B cell (primary cell): ENCODE measurements around the gene OR2M2. TPM values are rescaled to one million over a fixed set of nuclear protein-coding genes. Genes with fewer than 3 reads are reported as not detected.

Experiments
- ATAC-seq: fragments of 200-7000 bp; cut with Tn5 transposase; one replicate; pipeline ENCODE4 v1.10.0; 2021; ENCODE audit warnings: low read depth, mild to moderate bottlenecking, moderate number of reproducible peaks, moderate library complexity
- CTCF ChIA-PET: fragments of 350-600 bp; sonication (Branson Sonifier 250); formaldehyde crosslinking; loops from one replicate; lab custom pipeline; 2021; ENCODE audit warnings: antibody characterized with exemption, inconsistent platforms; lab: Charles Lee
- POLR2A ChIA-PET: fragments of 350-600 bp; sonication (Branson Sonifier 250); formaldehyde crosslinking; loops from one replicate; lab custom pipeline; 2021; ENCODE audit warnings: antibody characterized with exemption; lab: Charles Lee
- DNase-seq: peaks from one replicate; pipeline ENCODE4 v3.0.0; 2013
- H2AFZ ChIP-seq: 2 replicates; pipeline ENCODE4 v1.6.1; 2012; ENCODE audit warnings: mild to moderate bottlenecking, low read depth, low read length; ENCODE audit not compliant: insufficient read depth, poor library complexity, severe bottlenecking
- H3K27ac ChIP-seq, 2 donors: 1 replicate in 1 of 2; 2 replicates in 1 of 2; pipeline ENCODE4 v1.5.1; 2012 to 2013; ENCODE audit warnings: low read length in 2 of 2, mild to moderate bottlenecking in 2 of 2, moderate library complexity in 1 of 2
- H3K27me3 ChIP-seq, 4 experiments: fragments of 200-600 bp in 1 of 4; sonication (generic) in 1 of 4; replicated peaks in 1 of 4; 1 replicate in 2 of 4; 2 replicates in 2 of 4; pipeline versions ENCODE4 v1.6.1 to v1.7.0; 2013 to 2016; ENCODE audit warnings: low read length in 3 of 4, mild to moderate bottlenecking in 2 of 4, mixed read lengths in 1 of 4, moderate library complexity in 1 of 4; ENCODE audit not compliant: insufficient read depth in 4 of 4, control insufficient read depth in 3 of 4; ENCODE audit errors: control extremely low read depth in 1 of 4
- H3K36me3 ChIP-seq, 2 experiments: replicated peaks in 1 of 2; 1 replicate in 1 of 2; 2 replicates in 1 of 2; pipeline versions ENCODE4 v1.6.1 to v1.7.1; 2013; ENCODE audit warnings: low read length in 1 of 2; ENCODE audit not compliant: insufficient read depth in 2 of 2, control insufficient read depth in 1 of 2; ENCODE audit errors: control extremely low read depth in 1 of 2, extremely low read depth in 1 of 2
- H3K4me1 ChIP-seq, 2 donors: fragments of 200-600 bp in 1 of 2; sonication (generic) in 1 of 2; 1 replicate in 1 of 2; 2 replicates in 1 of 2; pipeline versions ENCODE4 v1.5.1 to v1.6.1; 2013 to 2017; ENCODE audit warnings: low read length in 2 of 2; ENCODE audit not compliant: control insufficient read depth in 2 of 2, insufficient read depth in 2 of 2
- H3K4me2 ChIP-seq: replicated peaks from 2 replicates; pipeline ENCODE3; 2012; ENCODE audit warnings: mild to moderate bottlenecking, low read depth, low read length; ENCODE audit not compliant: poor library complexity, severe bottlenecking
- H3K4me3 ChIP-seq, 5 experiments: fragments of 200-600 bp in 1 of 5; sonication (generic) in 1 of 5; 1 replicate in 3 of 5; 2 replicates in 2 of 5; pipeline versions ENCODE4 v1.5.1 to v1.7.0; 2011 to 2016; ENCODE audit warnings: low read length in 4 of 5, mild to moderate bottlenecking in 4 of 5, low read depth in 2 of 5, control low read depth in 1 of 5, moderate library complexity in 1 of 5; ENCODE audit not compliant: insufficient read depth in 1 of 5; ENCODE audit errors: control extremely low read depth in 1 of 5, extremely low read depth in 1 of 5
- H3K79me2 ChIP-seq: fragments of 200-600 bp; sonication (generic); one replicate; pipeline ENCODE4 v1.6.0; 2016; ENCODE audit warnings: low read length; ENCODE audit not compliant: control insufficient read depth, insufficient read depth
- H3K9ac ChIP-seq: fragments of 200-600 bp; sonication (generic); 2 replicates; pipeline ENCODE4 v1.6.1; 2017; ENCODE audit warnings: mild to moderate bottlenecking, low read length, moderate library complexity
- H3K9me3 ChIP-seq, 3 donors: one replicate each; pipeline versions ENCODE4 v1.6.1 to v1.7.1; 2013; ENCODE audit warnings: low read length in 2 of 3; ENCODE audit not compliant: control insufficient read depth in 2 of 3, insufficient read depth in 1 of 3; ENCODE audit errors: control extremely low read depth in 1 of 3
- H4K20me1 ChIP-seq: 2 replicates; pipeline ENCODE4 v1.6.0; 2012; ENCODE audit warnings: mild to moderate bottlenecking, low read length; ENCODE audit not compliant: insufficient read depth, control insufficient read depth, poor library complexity, severe bottlenecking
- H3K27ac Mint-ChIP-seq: one replicate; pipeline ENCODE4 v1.8.0; 2021; ENCODE audit warnings: mixed read lengths
- H3K27me3 Mint-ChIP-seq: one replicate; pipeline ENCODE4 v1.8.0; 2021; ENCODE audit warnings: mixed read lengths
- H3K4me1 Mint-ChIP-seq: one replicate; pipeline ENCODE4 v1.8.0; 2021; ENCODE audit warnings: mixed read lengths
- H3K4me3 Mint-ChIP-seq: one replicate; pipeline ENCODE4 v1.8.0; 2021; ENCODE audit warnings: mixed read lengths
- H3K9me3 Mint-ChIP-seq: one replicate; pipeline ENCODE4 v1.8.0; 2022; ENCODE audit warnings: mixed read lengths; ENCODE audit not compliant: insufficient read depth
- CTCF ChIP-seq: fragments of 200-600 bp; IDR thresholded peaks from one replicate; pipeline ENCODE4 v1.8.0; 2022; ENCODE audit warnings: antibody characterized with exemption, mild to moderate bottlenecking
- EZH2 ChIP-seq: IDR thresholded peaks from 2 replicates; pipeline ENCODE4 v1.6.1; 2012; ENCODE audit warnings: borderline replicate concordance, low read depth, mild to moderate bottlenecking, moderate library complexity, low read length; ENCODE audit not compliant: insufficient read depth, poor library complexity, severe bottlenecking
- WGBS: methylation state at CpG from one replicate; pipeline ENCODE4 v1.1.5; 2013; ENCODE audit warnings: missing lambda C conversion rate; ENCODE audit not compliant: insufficient coverage; 5-methylcytosine and 5-hydroxymethylcytosine counted together
- intact Hi-C: fragments of 100-400 bp; cut with micrococcal nuclease; formaldehyde crosslinking; loops from one replicate; pipeline ENCODE4 v1.10.0; 2022
- polyA plus RNA-seq: library from polyadenylated mRNA; depleted of rRNA; stranded (reverse); fragments of >200 nt; gene quantifications from 2 replicates; pipeline ENCODE4 v1.2.3, GENCODE V29; 2012
- total RNA-seq, 2 donors: library from RNA; stranded (reverse); fragments of 120-200 nt in 1 of 2; gene quantifications; 1 replicate in 1 of 2; 2 replicates in 1 of 2; pipeline versions ENCODE4 v1.2.3 to v1.2.4, GENCODE V29; 2013 to 2022

Gene OR2M2
- total and polyA plus RNA-seq, 2 donors (not counting 1 experiment from before 2014, with no cell fraction given), result not detected

GRCh38 chr1:248229360-248229908 is 54.8 kb downstream of the OR2M2 start:
- Mint-ChIP-seq H3K27me3 (no peaks in the 10 kb centered on the region), H3K27ac (no peak overlapping the region), H3K9me3 (peaks cover 5% of the 10 kb centered on the region), H3K4me3 (no peak overlapping the region), H3K4me1 (no peaks in the 10 kb centered on the region)
- Histone ChIP-seq H4K20me1 (no peaks in the 10 kb centered on the region), H3K4me3 (no peak overlapping the region), H3K27ac (no peak overlapping the region), H3K9ac (no peak overlapping the region), H3K79me2 (no peaks in the 10 kb centered on the region), H3K4me1 (no peaks in the 10 kb centered on the region), H3K36me3 (no peaks in the 10 kb centered on the region), H3K9me3 (peaks cover 0 to 7% (median 3%) of the 10 kb centered on the region in 3 donors), H2AFZ (no peak overlapping the region), H3K4me2 (no peak overlapping the region), H3K27me3 (no peaks in the 10 kb centered on the region)
- DNase-seq, result no peak
- no peak for ATAC-seq
- intact Hi-C loops, result no loop called here
- TF ChIP-seq EZH2, result no peak
- no peak for TF ChIP-seq CTCF
- WGBS, result 78% methylated on average over 6 of the region's 6 CpGs
- CTCF ChIA-PET, result no interaction called here
- POLR2A ChIA-PET, result no interaction called here

Other genes starting within 250 kb of the OR2M2 start
- not detected in 2 replicates for gene OR2AJ1, start 249.9 kb upstream of the OR2M2 start, total RNA-seq
- not detected in 2 replicates for gene OR2AJ1, start 249.9 kb upstream of the OR2M2 start, polyA plus RNA-seq
- gene OR2L8, start 226.0 kb upstream of the OR2M2 start, total RNA-seq, result 0.44 and 0.94 TPM in 2 replicates
- gene OR2L8, start 226.0 kb upstream of the OR2M2 start, polyA plus RNA-seq, result 0.20 TPM in 1 of 2 replicates, not detected in the other
- 0.39 and 0.61 TPM in 2 replicates for gene OR2AK2, start 209.6 kb upstream of the OR2M2 start, total RNA-seq
- gene OR2AK2, start 209.6 kb upstream of the OR2M2 start, polyA plus RNA-seq, result 0.27 and 0.60 TPM in 2 replicates
- gene OR2L5, start 161.2 kb upstream of the OR2M2 start, total RNA-seq, result 0.27 TPM in 1 of 2 replicates, not detected in the other
- 0.09 and 0.13 TPM in 2 replicates for gene OR2L5, start 161.2 kb upstream of the OR2M2 start, polyA plus RNA-seq
- gene OR2L2, start 144.8 kb upstream of the OR2M2 start, total RNA-seq, result 0.44 and 0.52 TPM in 2 replicates
- 0.72 and 1.7 TPM in 2 replicates for gene OR2L2, start 144.8 kb upstream of the OR2M2 start, polyA plus RNA-seq
- 0.10 TPM in 1 of 2 replicates, not detected in the other for gene OR2L3, start 128.0 kb upstream of the OR2M2 start, total RNA-seq
- 0.17 and 0.42 TPM in 2 replicates for gene OR2L3, start 128.0 kb upstream of the OR2M2 start, polyA plus RNA-seq
- not detected in 2 replicates for gene OR2L13, start 79.6 kb upstream of the OR2M2 start, total RNA-seq
- gene OR2L13, start 79.6 kb upstream of the OR2M2 start, polyA plus RNA-seq, result 0.27 and 0.73 TPM in 2 replicates
- gene OR2M5, start 29.7 kb upstream of the OR2M2 start, total RNA-seq, result not detected in 2 replicates
- gene OR2M5, start 29.7 kb upstream of the OR2M2 start, polyA plus RNA-seq, result not detected in 2 replicates
- not detected in 2 replicates for gene OR2M3, start 22.4 kb downstream of the OR2M2 start, total RNA-seq
- not detected in 2 replicates for gene OR2M3, start 22.4 kb downstream of the OR2M2 start, polyA plus RNA-seq
- gene OR2M4, start 56.6 kb downstream of the OR2M2 start, total RNA-seq, result not detected in 2 replicates
- 0.01 TPM in 1 of 2 replicates, not detected in the other for gene OR2M4, start 56.6 kb downstream of the OR2M2 start, polyA plus RNA-seq
- gene OR2T33, start 103.2 kb downstream of the OR2M2 start, total RNA-seq, result not detected in 2 replicates
- not detected in 2 replicates for gene OR2T33, start 103.2 kb downstream of the OR2M2 start, polyA plus RNA-seq
- not detected in 2 replicates for gene OR2T12, start 128.6 kb downstream of the OR2M2 start, total RNA-seq
- gene OR2T12, start 128.6 kb downstream of the OR2M2 start, polyA plus RNA-seq, result not detected in 2 replicates
- not detected in 2 replicates for gene OR2M7, start 149.7 kb downstream of the OR2M2 start, total RNA-seq
- gene OR2M7, start 149.7 kb downstream of the OR2M2 start, polyA plus RNA-seq, result not detected in 2 replicates
- not detected in 2 replicates for gene OR14C36, start 174.0 kb downstream of the OR2M2 start, total RNA-seq
- gene OR14C36, start 174.0 kb downstream of the OR2M2 start, polyA plus RNA-seq, result not detected in 2 replicates
- not detected in 2 replicates for gene OR2T4, start 186.8 kb downstream of the OR2M2 start, total RNA-seq
- gene OR2T4, start 186.8 kb downstream of the OR2M2 start, polyA plus RNA-seq, result not detected in 2 replicates
- gene OR2T6, start 200.9 kb downstream of the OR2M2 start, total RNA-seq, result not detected in 2 replicates
- gene OR2T6, start 200.9 kb downstream of the OR2M2 start, polyA plus RNA-seq, result not detected in 2 replicates
- not detected in 2 replicates for gene OR2T1, start 228.2 kb downstream of the OR2M2 start, total RNA-seq
- gene OR2T1, start 228.2 kb downstream of the OR2M2 start, polyA plus RNA-seq, result not detected in 2 replicates